RCC 7860 (cell line): Measurements from ENCODE around the gene MOB3A.
"Not testable (repeated sequence)": the region's sequence is repeated elsewhere in the genome, so short reads cannot be mapped to it uniquely, and the experiment has no call there.

Source experiments
- DNase-seq: peaks from one replicate; pipeline ENCODE4 v3.0.0-alpha.2; 2015; ENCODE audit warnings: low spot score
- FAIRE-seq: peaks from 2 replicates; lab custom pipeline; 2012; peaks lifted over from hg19 to GRCh38; lab: Jason Lieb, UNC

The MOB3A gene

DNA sequence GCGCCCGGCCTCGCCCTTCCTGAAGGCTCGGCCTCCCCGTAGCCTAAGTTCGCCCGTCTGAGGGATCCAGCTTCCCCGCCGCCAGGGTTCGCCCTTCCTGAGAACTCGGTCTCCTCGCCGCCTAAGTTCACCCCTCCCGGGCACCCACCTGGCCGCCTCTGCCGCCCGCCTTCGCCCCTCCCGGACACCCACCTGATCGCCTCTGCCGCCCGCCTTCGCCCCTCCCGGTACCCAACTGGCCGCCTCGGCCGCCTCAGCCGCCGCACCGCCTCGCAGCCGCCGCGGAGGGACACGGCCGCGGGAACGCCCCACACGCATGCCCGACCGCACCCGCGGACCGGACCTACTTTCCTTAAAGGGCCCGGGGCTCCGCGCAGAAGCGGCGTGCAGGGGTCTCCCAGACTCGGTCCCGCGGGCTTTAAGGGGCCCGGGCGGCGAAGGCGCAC lies at the start of gene MOB3A:
Gene MOB3A, minus strand, starts transcription at position 293 of the 446 bp plus-strand sequence. CDS start 17,766 bp downstream, outside the sequence.
- FAIRE-seq (no peak), DNase-seq (peak; percentile 78)

DNA sequence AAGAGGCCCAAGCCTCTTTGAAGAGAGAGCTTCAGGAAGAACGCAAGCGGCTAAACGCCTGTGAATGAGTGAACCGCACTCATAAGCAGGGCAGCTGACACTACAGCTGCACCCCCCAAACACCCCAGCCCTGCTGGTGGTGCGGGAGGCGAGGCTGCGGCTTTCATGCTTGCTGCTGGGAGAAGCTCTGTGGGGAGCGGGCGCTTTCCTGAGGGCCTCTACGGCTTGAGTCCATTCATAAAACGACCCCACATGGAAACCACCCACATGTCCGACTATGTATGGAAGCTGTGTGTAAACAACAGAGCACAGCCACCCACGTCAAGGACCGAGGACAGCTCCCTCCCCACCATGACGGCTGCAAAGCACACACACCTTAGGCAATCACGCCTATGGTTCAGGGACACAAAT lies 49.7 kb upstream of the MOB3A start:
- DNase-seq = no peak
- FAIRE-seq = no peak

DNA sequence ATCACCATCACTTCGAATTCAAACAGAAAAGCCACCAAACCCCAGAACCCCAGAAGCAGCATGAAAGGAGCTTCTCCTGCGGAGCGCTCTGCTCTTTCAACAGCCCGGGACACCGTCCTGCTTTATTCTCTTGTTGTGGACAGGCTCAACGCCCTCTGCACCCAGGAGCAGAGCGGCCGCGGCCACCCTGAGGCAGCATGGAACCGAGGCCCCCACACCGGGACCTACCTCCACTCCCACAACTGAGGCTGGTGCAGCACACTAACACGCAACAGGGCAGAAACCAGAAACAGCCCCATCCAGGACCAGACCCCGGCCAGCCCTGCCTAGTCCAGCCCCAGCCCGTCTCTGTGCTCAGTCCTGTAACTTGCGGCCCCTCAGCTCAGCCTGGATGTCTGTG lies 48.1 kb upstream of the MOB3A start:
- DNase-seq = no peak
- FAIRE-seq = no peak

GRCh38 chr19:2142173-2142829 lies 46.2 kb upstream of the MOB3A start:
- FAIRE-seq = no peak

GRCh38 chr19:2140138-2140569 lies 44.0 kb upstream of the MOB3A start:
- no peak for DNase-seq
- no peak for FAIRE-seq

More at GRCh38 chr19:2142173-2142829, 46.2 kb upstream of the MOB3A start:
- no peak for DNase-seq

- FAIRE-seq (no peak), DNase-seq (no peak)
Measured at GRCh38 chr19:2139385-2140137, 43.4 kb upstream of the MOB3A start.

- no peak for DNase-seq
- FAIRE-seq = no peak
Measured at GRCh38 chr19:2138061-2138728, 42.1 kb upstream of the MOB3A start.

DNA sequence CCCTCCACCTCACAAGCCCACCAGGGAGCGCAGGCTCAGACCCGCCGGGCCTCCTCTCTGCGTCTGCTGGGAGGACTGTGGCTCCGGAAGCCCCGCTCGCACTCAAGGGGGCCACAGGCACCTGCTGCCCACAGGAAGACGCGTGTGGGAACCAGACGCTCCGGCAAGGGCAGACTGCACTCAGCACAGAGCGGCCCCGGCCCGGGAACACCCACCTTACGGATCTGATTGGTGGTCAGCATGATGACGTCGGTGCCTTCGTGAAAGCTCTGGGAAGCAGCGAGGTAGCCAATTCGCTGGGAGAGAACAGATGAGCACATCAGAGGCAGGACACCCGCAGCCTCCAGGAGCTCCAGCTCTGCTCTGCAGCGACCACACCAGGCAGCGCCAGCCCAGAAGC lies 40.7 kb upstream of the MOB3A start:
- FAIRE-seq (no peak), DNase-seq (no peak)

DNA sequence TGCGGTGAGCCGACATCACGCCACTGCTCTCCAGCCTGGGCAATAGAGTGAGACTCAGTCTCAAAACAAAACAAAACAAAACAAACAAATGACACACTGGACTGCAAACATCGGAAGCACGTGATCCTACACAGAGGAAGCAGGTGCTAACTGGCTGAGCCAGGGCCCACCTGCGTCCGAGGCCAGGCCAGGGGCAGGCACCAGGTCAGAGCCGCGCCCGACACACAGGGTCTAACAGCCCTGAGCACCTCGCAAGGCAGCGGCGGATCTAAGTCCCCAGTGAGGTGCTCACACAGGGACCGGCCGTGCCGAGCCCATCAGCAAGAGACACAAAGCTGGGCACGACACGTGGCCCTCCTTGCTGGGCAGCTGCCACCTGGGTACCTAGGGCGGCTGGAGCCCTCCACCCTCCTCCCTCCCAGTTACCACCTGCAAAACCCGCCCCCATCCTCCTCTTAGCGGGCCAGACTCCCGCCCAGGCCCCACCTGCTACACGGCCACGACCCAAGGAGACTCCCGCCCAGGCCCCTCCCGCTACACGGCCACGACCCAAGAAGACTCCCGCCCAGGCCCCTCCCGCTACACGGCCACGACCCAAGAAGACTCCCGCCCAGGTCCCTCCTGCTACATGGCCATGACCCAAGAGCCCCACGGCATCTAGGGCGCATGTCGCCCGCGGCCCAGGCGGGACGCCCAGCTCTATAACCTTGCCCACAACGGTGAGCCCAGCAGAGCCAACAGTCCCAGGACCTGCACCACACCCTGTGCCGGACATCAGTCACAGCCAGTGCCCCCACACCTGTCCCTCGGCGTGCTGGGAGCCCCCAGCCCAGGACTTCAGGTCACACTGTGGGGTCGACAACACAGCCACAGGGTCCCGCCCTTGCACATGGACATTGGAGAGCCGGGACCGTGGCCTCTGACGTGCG lies 39.6 kb upstream of the MOB3A start:
- FAIRE-seq (no peak), DNase-seq (no peak)

- DNase-seq = no peak
- FAIRE-seq = no peak
Measured at GRCh38 chr19:2132731-2133490, 36.8 kb upstream of the MOB3A start.

DNA sequence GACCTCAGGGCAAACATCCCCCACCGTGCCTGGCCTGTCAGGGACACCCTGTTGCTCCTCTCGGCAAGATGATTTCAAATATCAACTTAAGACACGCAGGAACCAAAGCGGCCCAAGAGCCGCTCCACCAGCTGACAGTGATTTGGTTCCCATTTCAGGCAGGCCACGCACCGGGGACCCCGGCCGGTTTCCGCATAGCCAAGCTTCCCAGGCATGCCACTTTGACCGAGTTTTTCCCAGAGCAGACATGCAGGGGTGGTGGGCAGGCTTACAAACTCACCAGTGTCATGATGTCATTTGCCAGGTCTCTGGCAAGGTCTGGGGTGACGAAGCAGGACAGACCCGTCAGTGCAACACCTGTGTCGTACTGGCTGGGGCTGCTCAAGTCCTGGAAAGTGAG lies 36.1 kb upstream of the MOB3A start:
- DNase-seq (no peak), FAIRE-seq (no peak)

DNA sequence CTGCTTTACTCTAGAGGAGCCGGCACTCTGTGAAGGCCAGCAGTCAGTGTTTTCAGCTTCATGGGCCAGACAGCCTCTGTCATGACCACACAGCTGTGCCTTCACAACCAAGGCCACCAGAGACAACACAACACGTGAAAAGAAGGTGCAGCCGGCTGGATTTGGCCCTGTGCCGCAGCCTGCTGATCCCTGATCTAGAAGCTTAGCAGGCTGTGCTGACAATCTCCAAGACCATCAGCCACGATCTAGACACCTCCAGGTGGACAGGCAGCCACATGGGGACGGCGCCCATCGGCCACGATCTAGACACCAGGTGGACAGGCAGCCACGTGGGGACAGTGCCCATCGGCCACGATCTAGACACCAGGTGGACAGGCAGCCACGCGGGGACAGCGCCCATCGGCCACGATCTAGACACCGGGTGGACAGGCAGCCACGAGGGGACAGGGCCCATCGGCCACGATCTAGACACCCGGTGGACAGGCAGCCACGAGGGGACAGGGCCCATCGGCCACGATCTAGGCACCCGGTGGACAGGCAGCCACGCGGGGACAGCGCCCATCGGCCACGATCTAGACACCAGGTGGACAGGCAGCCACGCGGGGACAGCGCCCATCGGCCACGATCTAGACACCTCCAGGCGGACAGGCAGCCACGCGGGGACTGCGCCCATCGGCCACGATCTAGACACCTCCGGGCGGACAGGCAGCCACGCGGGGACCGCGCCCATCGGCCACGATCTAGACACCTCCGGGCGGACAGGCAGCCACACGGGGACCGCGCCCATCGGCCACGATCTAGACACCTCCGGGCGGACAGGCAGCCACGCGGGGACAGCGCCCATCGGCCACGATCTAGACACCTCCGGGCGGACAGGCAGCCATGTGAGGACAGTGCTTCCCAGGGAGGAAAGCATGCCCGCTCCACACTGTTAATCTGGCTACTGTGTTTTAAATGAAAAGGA lies 35.2 kb upstream of the MOB3A start:
- FAIRE-seq, DNase-seq: not testable (repeated sequence)

DNA sequence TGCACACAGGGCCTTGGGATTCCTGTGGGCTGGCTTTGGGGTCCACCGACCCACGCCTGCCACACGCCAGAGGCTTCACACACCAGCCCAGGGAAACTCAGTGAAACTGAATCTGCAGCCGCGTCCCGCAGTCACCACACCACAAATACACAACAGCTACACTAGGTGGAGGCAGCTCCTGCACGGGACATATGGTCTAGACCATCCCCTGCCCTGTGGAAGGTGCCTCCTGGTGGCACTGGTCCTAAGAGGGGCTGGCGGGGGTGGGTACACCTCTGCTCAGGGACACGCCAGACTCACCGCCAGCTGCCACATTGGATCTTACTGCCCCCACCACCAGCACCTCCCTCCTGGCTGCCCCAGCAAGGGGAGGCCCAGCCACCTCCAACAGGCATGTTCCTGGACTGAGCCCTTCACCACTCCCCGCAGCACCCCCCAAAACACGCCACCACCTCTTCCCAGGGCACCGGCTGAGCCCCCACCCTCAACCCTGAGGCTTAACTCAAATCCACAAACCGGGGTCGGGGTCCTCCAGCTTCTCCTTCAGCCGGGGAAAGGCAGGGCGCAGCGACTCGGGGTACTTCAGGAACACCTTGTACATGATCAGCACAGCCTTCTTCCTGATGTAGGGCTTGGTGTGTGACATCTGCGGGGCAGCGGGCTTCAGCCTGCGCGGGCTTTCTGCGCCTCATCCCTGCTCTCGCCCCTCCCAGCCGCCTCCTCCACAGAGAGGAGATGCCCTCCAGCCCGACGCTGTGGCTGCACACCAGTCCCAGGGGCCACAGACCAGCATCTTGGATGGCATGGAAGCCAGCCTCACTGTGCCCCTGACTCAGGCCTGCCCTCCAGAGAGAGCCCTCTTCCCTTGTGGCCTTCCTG lies 34.0 kb upstream of the MOB3A start:
- DNase-seq (no peak), FAIRE-seq (no peak)

DNA sequence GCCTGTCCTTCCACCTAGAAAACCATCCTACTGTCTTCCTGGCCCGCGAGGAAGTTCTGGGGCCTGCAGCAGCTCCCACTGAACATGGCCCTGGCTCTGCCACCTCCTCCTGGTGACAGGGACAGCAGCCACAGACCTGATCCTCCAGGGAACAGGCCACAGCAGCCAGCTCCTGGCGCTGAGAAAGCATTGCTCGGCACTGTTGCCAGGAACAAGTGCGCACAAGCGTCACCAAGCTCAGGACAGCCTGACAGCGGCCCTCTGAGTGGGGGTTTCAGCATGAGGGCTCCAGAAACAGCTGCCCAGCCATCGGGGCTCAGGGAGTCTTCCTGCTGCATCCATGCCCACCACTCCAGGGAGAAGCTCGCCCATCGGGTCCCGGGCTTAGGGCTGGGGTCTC lies 33.4 kb upstream of the MOB3A start:
- FAIRE-seq = no peak

DNA sequence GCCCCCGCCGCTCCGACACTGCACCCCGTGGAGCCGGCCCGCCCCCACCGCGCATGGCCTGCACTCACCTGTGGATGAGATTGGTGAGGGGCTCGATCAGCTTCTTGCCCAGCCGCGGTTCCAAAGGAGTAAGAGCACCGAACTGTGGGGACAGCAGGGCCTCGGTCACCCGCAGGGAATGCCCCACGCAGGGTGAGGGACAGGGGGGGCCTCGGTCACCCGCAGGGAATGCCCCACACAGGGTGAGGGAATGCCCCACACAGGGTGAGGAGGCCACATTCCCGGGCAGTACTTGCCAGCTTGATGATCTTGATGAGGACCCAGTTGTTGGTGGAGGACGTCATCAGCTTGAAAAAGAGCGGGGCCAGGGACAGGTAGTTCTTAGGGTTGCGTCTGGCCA lies 32.9 kb upstream of the MOB3A start:
- DNase-seq = no peak
- no peak for FAIRE-seq

More for the DNA sequence above, 33.4 kb upstream of the MOB3A start:
- DNase-seq = no peak

DNA sequence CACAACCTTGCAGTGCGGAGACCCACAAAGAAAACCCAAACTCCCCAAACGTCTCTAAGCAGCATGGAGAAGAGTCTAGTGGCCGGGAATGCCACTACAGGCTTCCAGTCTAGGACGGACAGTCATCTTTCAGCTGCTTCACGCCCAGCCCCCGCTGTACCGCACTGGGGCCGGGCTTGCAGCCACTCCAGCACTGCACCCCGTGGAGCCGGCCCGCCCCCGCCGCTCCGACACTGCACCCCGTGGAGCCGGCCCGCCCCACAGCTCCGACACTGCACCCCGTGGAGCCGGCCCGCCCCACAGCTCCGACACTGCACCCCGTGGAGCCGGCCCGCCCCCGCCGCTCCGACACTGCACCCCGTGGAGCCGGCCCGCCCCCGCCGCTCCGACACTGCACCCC lies 32.1 kb upstream of the MOB3A start:
- FAIRE-seq, DNase-seq: not testable (repeated sequence)

- no peak for FAIRE-seq
Measured at GRCh38 chr19:2127758-2128157, 31.6 kb upstream of the MOB3A start.

More at GRCh38 chr19:2127758-2128157, 31.6 kb upstream of the MOB3A start:
- DNase-seq = no peak
